ENCODE results near the gene NGRN.
"Not testable (repeated sequence)": the region's sequence is repeated elsewhere in the genome, so short reads cannot be mapped to it uniquely, and the experiment has no call there.

Gene NGRN

GRCh38 chr15:90249203-90249863 lies 16.1 kb upstream of the NGRN start, which contains the start of gene TTLL13:
Gene TTLL13 (plus strand): TSS chr15:90249556. CDS start chr15:90250631, 1,075 bp downstream.
- DNase-seq = peak; percentile 84 to 93
- Histone ChIP-seq H3K23ac (ENCODE audit: low read length) (no peak within 1 kb of the TSS), H2BK120ac (ENCODE audit: insufficient read depth, low read length, poor library complexity) (no peak within 1 kb of the TSS), H3K79me1 (ENCODE audit: low read length) (peaks cover 2% of the 10 kb centered on the region), H3K18ac (ENCODE audit: low read length) (no peak within 1 kb of the TSS), H4K91ac (ENCODE audit: low read depth, low read length) (no peak within 1 kb of the TSS), H3K9ac (ENCODE audit: low read length) (peak within 1 kb of the TSS; percentile 20), H4K8ac (ENCODE audit: low read depth, low read length) (peak within 1 kb of the TSS; percentile 33), H2BK5ac (ENCODE audit: low read depth, low read length, poor library complexity) (no peak within 1 kb of the TSS), H2AK5ac (ENCODE audit: low read length) (no peak within 1 kb of the TSS), H3K9me3 (ENCODE audit: insufficient read depth, low read depth, low read length) (no peaks in the 10 kb centered on the region), H3K4me2 (ENCODE audit: low read length) (peak within 1 kb of the TSS; percentile 92), H2BK12ac (ENCODE audit: low read length) (no peak within 1 kb of the TSS), H3K36me3 (ENCODE audit: control insufficient read depth in 1 of 2, insufficient read depth in 2 of 2, low read length in 2 of 2) (no peaks in the 10 kb centered on the region), H3K4me3 (ENCODE audit: low read depth, low read length) (peak within 1 kb of the TSS; percentile 71), H2AFZ (ENCODE audit: insufficient read depth, low read length, poor library complexity) (peak within 1 kb of the TSS; percentile 47), H3K4me1 (ENCODE audit: control insufficient read depth in 1 of 2, insufficient read depth in 2 of 2, low read length in 2 of 2) (peaks cover 0 to 3% of the 10 kb centered on the region in 2 experiments), H3K4ac (ENCODE audit: low read depth, low read length) (no peak within 1 kb of the TSS), H3K27me3 (ENCODE audit: insufficient read depth, low read length) (no peaks in the 10 kb centered on the region), H4K12ac (ENCODE audit: low read depth, low read length) (no peak within 1 kb of the TSS), H3K27ac (ENCODE audit: low read depth, low read length) (no peak within 1 kb of the TSS), H3K79me2 (ENCODE audit: control insufficient read depth, insufficient read depth, low read length, poor library complexity) (no peaks in the 10 kb centered on the region), H3K14ac (ENCODE audit: low read length) (no peak within 1 kb of the TSS)
- WGBS (ENCODE audit: extremely low coverage, insufficient coverage, insufficient read length) = no CpG with 5 or more reads among the region's 44 CpGs

GRCh38 chr15:90257776-90258175 lies 7.7 kb upstream of the NGRN start:
- H2AFZ ChIP-seq (ENCODE audit: insufficient read depth, low read length, poor library complexity) = no peak overlapping the region
- no CpG with 5 or more reads among the region's 7 CpGs for WGBS (ENCODE audit: extremely low coverage, insufficient coverage, insufficient read length)
- H2BK5ac ChIP-seq (ENCODE audit: low read depth, low read length, poor library complexity) = no peak overlapping the region
- H2BK120ac ChIP-seq (ENCODE audit: insufficient read depth, low read length, poor library complexity) = no peak overlapping the region
- no peaks in the 10 kb centered on the region for H3K27me3 ChIP-seq (ENCODE audit: insufficient read depth, low read length)
- H3K23ac ChIP-seq (ENCODE audit: low read length) = no peak overlapping the region
- no peaks in the 10 kb centered on the region for H3K4me1 ChIP-seq (ENCODE audit: control insufficient read depth in 1 of 2, insufficient read depth in 2 of 2, low read length in 2 of 2)
- no peak overlapping the region for H3K14ac ChIP-seq (ENCODE audit: low read length)
- no peaks in the 10 kb centered on the region for H3K36me3 ChIP-seq (ENCODE audit: control insufficient read depth in 1 of 2, insufficient read depth in 2 of 2, low read length in 2 of 2)
- H3K79me1 ChIP-seq (ENCODE audit: low read length) = no peaks in the 10 kb centered on the region
- H3K4ac ChIP-seq (ENCODE audit: low read depth, low read length) = no peak overlapping the region
- H3K4me2 ChIP-seq (ENCODE audit: low read length) = no peak overlapping the region
- no peak overlapping the region for H4K12ac ChIP-seq (ENCODE audit: low read depth, low read length)
- no peak overlapping the region for H3K9ac ChIP-seq (ENCODE audit: low read length)
- H3K9me3 ChIP-seq (ENCODE audit: insufficient read depth, low read depth, low read length) = no peaks in the 10 kb centered on the region
- H3K4me3 ChIP-seq (ENCODE audit: low read depth, low read length) = no peak overlapping the region
- H2AK5ac ChIP-seq (ENCODE audit: low read length) = no peak overlapping the region
- H3K27ac ChIP-seq (ENCODE audit: low read depth, low read length) = no peak overlapping the region
- no peak overlapping the region for H2BK12ac ChIP-seq (ENCODE audit: low read length)
- no peak for DNase-seq
- no peak overlapping the region for H4K91ac ChIP-seq (ENCODE audit: low read depth, low read length)
- H3K18ac ChIP-seq (ENCODE audit: low read length) = no peak overlapping the region
- H3K79me2 ChIP-seq (ENCODE audit: control insufficient read depth, insufficient read depth, low read length, poor library complexity) = no peaks in the 10 kb centered on the region
- H4K8ac ChIP-seq (ENCODE audit: low read depth, low read length) = no peak overlapping the region

GRCh38 chr15:90259524-90259923 lies 5.9 kb upstream of the NGRN start:
- H2AFZ ChIP-seq (ENCODE audit: insufficient read depth, low read length, poor library complexity) = no peak overlapping the region
- no peak overlapping the region for H3K4me2 ChIP-seq (ENCODE audit: low read length)
- no peak overlapping the region for H3K4ac ChIP-seq (ENCODE audit: low read depth, low read length)
- H4K8ac ChIP-seq (ENCODE audit: low read depth, low read length) = no peak overlapping the region
- no CpG with 5 or more reads among the region's 5 CpGs for WGBS (ENCODE audit: extremely low coverage, insufficient coverage, insufficient read length)
- DNase-seq = no peak
- H2BK5ac ChIP-seq (ENCODE audit: low read depth, low read length, poor library complexity) = no peak overlapping the region
- H2AK5ac ChIP-seq (ENCODE audit: low read length) = no peak overlapping the region
- H3K79me1 ChIP-seq (ENCODE audit: low read length) = no peaks in the 10 kb centered on the region
- no peak overlapping the region for H3K4me3 ChIP-seq (ENCODE audit: low read depth, low read length)
- H2BK120ac ChIP-seq (ENCODE audit: insufficient read depth, low read length, poor library complexity) = no peak overlapping the region
- no peaks in the 10 kb centered on the region for H3K36me3 ChIP-seq (ENCODE audit: control insufficient read depth in 1 of 2, insufficient read depth in 2 of 2, low read length in 2 of 2)
- no peaks in the 10 kb centered on the region for H3K79me2 ChIP-seq (ENCODE audit: control insufficient read depth, insufficient read depth, low read length, poor library complexity)
- no peaks in the 10 kb centered on the region for H3K9me3 ChIP-seq (ENCODE audit: insufficient read depth, low read depth, low read length)
- no peak overlapping the region for H3K18ac ChIP-seq (ENCODE audit: low read length)
- no peak overlapping the region for H3K14ac ChIP-seq (ENCODE audit: low read length)
- H3K23ac ChIP-seq (ENCODE audit: low read length) = no peak overlapping the region
- H3K9ac ChIP-seq (ENCODE audit: low read length) = no peak overlapping the region
- no peak overlapping the region for H2BK12ac ChIP-seq (ENCODE audit: low read length)
- no peak overlapping the region for H3K27ac ChIP-seq (ENCODE audit: low read depth, low read length)
- H3K4me1 ChIP-seq (ENCODE audit: control insufficient read depth in 1 of 2, insufficient read depth in 2 of 2, low read length in 2 of 2) = peaks cover under 1 to 2% of the 10 kb centered on the region in 2 experiments
- H4K12ac ChIP-seq (ENCODE audit: low read depth, low read length) = no peak overlapping the region
- no peak overlapping the region for H4K91ac ChIP-seq (ENCODE audit: low read depth, low read length)
- H3K27me3 ChIP-seq (ENCODE audit: insufficient read depth, low read length) = no peaks in the 10 kb centered on the region

- DNase-seq; H2AK5ac ChIP-seq (ENCODE audit: low read length); H2BK12ac ChIP-seq (ENCODE audit: low read length); H4K12ac ChIP-seq (ENCODE audit: low read depth, low read length); H2BK120ac ChIP-seq (ENCODE audit: insufficient read depth, low read length, poor library complexity); H3K79me1 ChIP-seq (ENCODE audit: low read length); H3K4ac ChIP-seq (ENCODE audit: low read depth, low read length); H3K18ac ChIP-seq (ENCODE audit: low read length); H2BK5ac ChIP-seq (ENCODE audit: low read depth, low read length, poor library complexity); H2AFZ ChIP-seq (ENCODE audit: insufficient read depth, low read length, poor library complexity); H3K4me2 ChIP-seq (ENCODE audit: low read length); H3K27ac ChIP-seq (ENCODE audit: low read depth, low read length); H3K4me3 ChIP-seq (ENCODE audit: low read depth, low read length); H4K91ac ChIP-seq (ENCODE audit: low read depth, low read length); H3K14ac ChIP-seq (ENCODE audit: low read length); H3K23ac ChIP-seq (ENCODE audit: low read length); H4K8ac ChIP-seq (ENCODE audit: low read depth, low read length); H3K9ac ChIP-seq (ENCODE audit: low read length); H3K27me3 ChIP-seq (ENCODE audit: insufficient read depth, low read length); H3K4me1 ChIP-seq (ENCODE audit: control insufficient read depth in 1 of 2, insufficient read depth in 2 of 2, low read length in 2 of 2); H3K36me3 ChIP-seq (ENCODE audit: control insufficient read depth in 1 of 2, insufficient read depth in 2 of 2, low read length in 2 of 2); H3K9me3 ChIP-seq (ENCODE audit: insufficient read depth, low read depth, low read length); H3K79me2 ChIP-seq (ENCODE audit: control insufficient read depth, insufficient read depth, low read length, poor library complexity): not testable (repeated sequence)
- WGBS (ENCODE audit: extremely low coverage, insufficient coverage, insufficient read length) = no CpG with 5 or more reads among the region's 6 CpGs
Measured at GRCh38 chr15:90260731-90261130, 4.7 kb upstream of the NGRN start.

All from trophoblast cell (in vitro differentiated cells and primary cell).